Neural cell (in vitro differentiated cells): ENCODE measurements around the gene FER1L5. TPM values are rescaled to one million over a fixed set of nuclear protein-coding genes. Genes with fewer than 3 reads are reported as not detected.

Experiments used
- H2AFZ ChIP-seq: fragments of 200-600, 300-800 bp; sonication (generic), shearing (Covaris generic); 2 replicates; pipeline ENCODE4 v1.6.0; 2014; ENCODE audit warnings: low read depth, mild to moderate bottlenecking, antibody characterized with exemption, low read length, moderate library complexity
- H3F3A ChIP-seq: fragments of 200-600 bp; shearing (Covaris generic); 2 replicates; pipeline ENCODE4 v1.6.1; 2016; ENCODE audit warnings: mild to moderate bottlenecking, moderate library complexity, mixed read lengths, antibody characterized with exemption, low read length; ENCODE audit not compliant: insufficient read depth, poor library complexity, severe bottlenecking
- H3K27ac ChIP-seq: fragments of 200-600, 300-800 bp; sonication (generic), shearing (Covaris generic); 2 replicates; pipeline ENCODE4 v1.5.1; 2014; ENCODE audit warnings: mild to moderate bottlenecking, low read length, moderate library complexity
- H3K27me3 ChIP-seq: fragments of 300-800, 200-600 bp; sonication (generic), shearing (Covaris generic); 2 replicates; pipeline ENCODE4 v1.6.0; 2014; ENCODE audit warnings: mild to moderate bottlenecking, low read depth, low read length, moderate library complexity; ENCODE audit not compliant: insufficient read depth
- H3K36me3 ChIP-seq: fragments of 300-800, 200-600 bp; sonication (generic), shearing (Covaris generic); 2 replicates; pipeline ENCODE4 v1.5.1; 2014; ENCODE audit warnings: mild to moderate bottlenecking, antibody characterized with exemption, low read length, moderate library complexity; ENCODE audit not compliant: insufficient read depth
- H3K4me2 ChIP-seq: fragments of 300-800, 200-600 bp; sonication (generic), shearing (Covaris generic); 2 replicates; pipeline ENCODE4 v1.6.0; 2014; ENCODE audit warnings: mild to moderate bottlenecking, low read length
- H3K4me3 ChIP-seq: fragments of 300-800, 200-600 bp; sonication (generic), shearing (Covaris generic); 2 replicates; pipeline ENCODE4 v1.5.1; 2014; ENCODE audit warnings: mild to moderate bottlenecking, low read length, moderate library complexity
- H3K79me2 ChIP-seq: fragments of 200-600 bp; shearing (Covaris generic); replicated peaks from 2 replicates; pipeline ENCODE4 v1.6.0; 2014; ENCODE audit warnings: mild to moderate bottlenecking, low read length, moderate library complexity; ENCODE audit not compliant: insufficient read depth
- H3K9ac ChIP-seq: fragments of 300-800, 200-600 bp; sonication (generic), shearing (Covaris generic); 2 replicates; pipeline ENCODE4 v1.6.1; 2016; ENCODE audit warnings: mild to moderate bottlenecking, low read length, mixed read lengths
- H3K9me2 ChIP-seq: fragments of 200-600 bp; shearing (Covaris generic); 2 replicates; pipeline ENCODE4 v1.6.1; 2016; ENCODE audit warnings: mild to moderate bottlenecking, low read length, mixed read lengths; ENCODE audit not compliant: insufficient read depth
- H3K9me3 ChIP-seq: fragments of 200-600, 300-800 bp; sonication (generic), shearing (Covaris generic); 2 replicates; pipeline ENCODE4 v1.6.1; 2016; ENCODE audit warnings: mild to moderate bottlenecking, mixed run types, low read length, moderate library complexity, mixed read lengths
- H4K20me1 ChIP-seq: fragments of 200-600 bp; shearing (Covaris generic); 2 replicates; pipeline ENCODE4 v1.6.1; 2016; ENCODE audit warnings: mild to moderate bottlenecking, mixed run types; ENCODE audit not compliant: insufficient read depth
- CTCF ChIP-seq: fragments of 450-650 bp; IDR thresholded peaks from 2 replicates; pipeline ENCODE4 v1.5.1; 2014; ENCODE audit warnings: antibody characterized with exemption, mild to moderate bottlenecking, moderate library complexity; ENCODE audit not compliant: poor library complexity, severe bottlenecking
- EP300 ChIP-seq: fragments of 450-650 bp; conservative IDR thresholded peaks from 2 replicates; pipeline ENCODE4 v1.6.1; 2014; ENCODE audit warnings: antibody characterized with exemption, mild to moderate bottlenecking, moderate library complexity; ENCODE audit not compliant: poor library complexity, severe bottlenecking
- EZH2 ChIP-seq: fragments of 200-600, 300-800 bp; shearing (Covaris generic), sonication (generic); IDR thresholded peaks from 2 replicates; pipeline ENCODE4 v1.6.1; 2014; ENCODE audit warnings: antibody characterized with exemption, low read length, borderline replicate concordance, mild to moderate bottlenecking; ENCODE audit not compliant: insufficient read depth, poor library complexity, severe bottlenecking
- MXI1 ChIP-seq: fragments of 450-650 bp; conservative IDR thresholded peaks from 2 replicates; pipeline ENCODE4 v1.6.1; 2014; ENCODE audit warnings: antibody characterized with exemption, mild to moderate bottlenecking; ENCODE audit not compliant: poor library complexity, severe bottlenecking
- POLR2AphosphoS5 ChIP-seq: IDR thresholded peaks from 2 replicates; pipeline ENCODE4 v1.6.1; 2012
- RAD21 ChIP-seq: fragments of 450-650 bp; conservative IDR thresholded peaks from 2 replicates; pipeline ENCODE4 v1.6.1; 2014; ENCODE audit warnings: antibody characterized with exemption, mild to moderate bottlenecking, moderate library complexity
- REST ChIP-seq: IDR thresholded peaks from 2 replicates; pipeline ENCODE4 v1.6.1; 2012; ENCODE audit warnings: borderline replicate concordance
- SMC3 ChIP-seq: fragments of 450-650 bp; conservative IDR thresholded peaks from 2 replicates; pipeline ENCODE4 v1.6.1; 2014; ENCODE audit warnings: antibody characterized with exemption, mild to moderate bottlenecking, moderate library complexity; ENCODE audit not compliant: poor library complexity
- TAF1 ChIP-seq: IDR thresholded peaks from 2 replicates; pipeline ENCODE4 v1.6.1; 2012; ENCODE audit warnings: low read depth
- polyA plus RNA-seq: library from polyadenylated mRNA; depleted of rRNA; stranded (reverse); fragments of >200 nt; gene quantifications from 2 replicates; pipeline ENCODE4 v1.2.3, GENCODE V29; 2014

FER1L5 gene
- polyA plus RNA-seq, 1 donor from 2014 or later: 0.28 TPM

GRCh38 chr2:96683307-96683706, 40.7 kb downstream of the FER1L5 start:
- no peak for TF ChIP-seq EZH2
- no peak for TF ChIP-seq TAF1
- TF ChIP-seq POLR2AphosphoS5: no peak
- TF ChIP-seq REST: no peak
- TF ChIP-seq RAD21: no peak
- TF ChIP-seq EP300: no peak
- TF ChIP-seq CTCF: no peak
- TF ChIP-seq MXI1: no peak
- TF ChIP-seq SMC3: no peak
- H3K9me3 ChIP-seq: no peaks in the 10 kb centered on the region
- H3K4me3 ChIP-seq: no peak overlapping the region
- H3K9ac ChIP-seq: no peak overlapping the region
- no peaks in the 10 kb centered on the region for H4K20me1 ChIP-seq
- no peaks in the 10 kb centered on the region for H3K36me3 ChIP-seq
- no peaks in the 10 kb centered on the region for H3K79me2 ChIP-seq
- H3F3A ChIP-seq: no peaks in the 10 kb centered on the region
- no peak overlapping the region for H3K4me2 ChIP-seq
- no peak overlapping the region for H2AFZ ChIP-seq
- no peaks in the 10 kb centered on the region for H3K27me3 ChIP-seq
- no peak overlapping the region for H3K27ac ChIP-seq
- no peaks in the 10 kb centered on the region for H3K9me2 ChIP-seq

GRCh38 chr2:96683972-96684820, 41.6 kb downstream of the FER1L5 start:
- H3K9me2 ChIP-seq: no peaks in the 10 kb centered on the region
- H3K27ac ChIP-seq: no peak overlapping the region
- H3K9ac ChIP-seq: no peak overlapping the region
- H3K36me3 ChIP-seq: no peaks in the 10 kb centered on the region
- H3K4me2 ChIP-seq: no peak overlapping the region
- no peaks in the 10 kb centered on the region for H3K9me3 ChIP-seq
- TF ChIP-seq EP300 (no peak), SMC3 (no peak), CTCF (no peak)
- no peaks in the 10 kb centered on the region for H4K20me1 ChIP-seq
- no peaks in the 10 kb centered on the region for H3K79me2 ChIP-seq
- no peaks in the 10 kb centered on the region for H3F3A ChIP-seq
- H3K4me3 ChIP-seq: no peak overlapping the region
- H2AFZ ChIP-seq: no peak overlapping the region
- H3K27me3 ChIP-seq: no peaks in the 10 kb centered on the region
